ENCODE measurements around the gene GRM5.

The GRM5 gene

GRCh38 chr11:88827018-88827676 lies 238.6 kb downstream of the GRM5 start:
- peak; percentile 7 for DNase-seq

GRCh38 chr11:88819616-88820015 lies 246.2 kb downstream of the GRM5 start:
- DNase-seq = no peak

GRCh38 chr11:88818978-88819377 lies 246.8 kb downstream of the GRM5 start:
- no peak for DNase-seq

- DNase-seq = no peak
Measured at GRCh38 chr11:88815505-88815904, 250.3 kb downstream of the GRM5 start.

GRCh38 chr11:88814076-88814475 lies 251.7 kb downstream of the GRM5 start:
- no peak for DNase-seq

GRCh38 chr11:88813233-88813915 lies 252.4 kb downstream of the GRM5 start:
- DNase-seq = no peak

GRCh38 chr11:88810420-88811097 lies 255.2 kb downstream of the GRM5 start:
- no peak for DNase-seq

GRCh38 chr11:88809126-88809525 lies 256.7 kb downstream of the GRM5 start:
- DNase-seq = no peak

GRCh38 chr11:88807349-88807748 lies 258.4 kb downstream of the GRM5 start:
- no peak for DNase-seq

- no peak for DNase-seq
Measured at GRCh38 chr11:88806410-88806809, 259.4 kb downstream of the GRM5 start.

- no peak for DNase-seq
Measured at GRCh38 chr11:88801484-88802123, 264.2 kb downstream of the GRM5 start.

- no peak for DNase-seq
Measured at GRCh38 chr11:88799771-88800500, 265.8 kb downstream of the GRM5 start.

- no peak for DNase-seq
Measured at GRCh38 chr11:88790182-88790581, 275.6 kb downstream of the GRM5 start.

GRCh38 chr11:88779577-88779976 lies 286.2 kb downstream of the GRM5 start:
- peak; percentile 97 for DNase-seq

GRCh38 chr11:88770475-88771079 lies 295.2 kb downstream of the GRM5 start:
- no peak for DNase-seq

GRCh38 chr11:88744140-88744539 lies 321.6 kb downstream of the GRM5 start:
- no peak for DNase-seq

GRCh38 chr11:88739524-88739923 lies 326.3 kb downstream of the GRM5 start:
- DNase-seq = no peak

GRCh38 chr11:88709567-88709966 lies 356.2 kb downstream of the GRM5 start:
- DNase-seq = no peak

- peak; percentile 23 for DNase-seq
Measured at GRCh38 chr11:88704485-88704884, 361.3 kb downstream of the GRM5 start.

GRCh38 chr11:88701816-88702215 lies 364.0 kb downstream of the GRM5 start:
- DNase-seq = no peak

GRCh38 chr11:88697139-88697538 lies 368.6 kb downstream of the GRM5 start:
- no peak for DNase-seq

GRCh38 chr11:88695689-88696414 lies 369.9 kb downstream of the GRM5 start:
- DNase-seq = no peak

All from fibroblast of skin of right biceps (primary cell).